ENCODE data around the gene USP6NL.

- no peak for TF ChIP-seq POLR2AphosphoS5 (IDR thresholded peaks at IDR 0.05; ENCODE audit: borderline replicate concordance, low read depth, low read length)
- TF ChIP-seq EZH2 (IDR thresholded peaks at IDR 0.05): no peak
These were observed 42.9 kb downstream of the USP6NL start for GRCh38 chr10:11568578-11568977.

Measured in SK-N-MC (cell line).